Skin of body (tissue), 2 donors: ENCODE results near the gene RYK. TPM values are rescaled to one million over a fixed set of nuclear protein-coding genes. Genes with fewer than 3 reads are reported as not detected.
A peak's percentile ranks its signal among the peaks of the same experiment; 100 is the strongest.
"Not testable (repeated sequence)": the region's sequence is repeated elsewhere in the genome, so short reads cannot be mapped to it uniquely, and the experiment has no call there.

Experiments used
- DNase-seq: peaks from one replicate; lab custom pipeline; 2025; lab: John Stamatoyannopoulos, UW
- total RNA-seq: library from RNA; depleted of rRNA; stranded (reverse); fragments of >200 nt; gene quantifications from one replicate; pipeline ENCODE4 v1.2.3, GENCODE V29; 2014

Gene RYK
- total RNA-seq, 1 donor from 2014 or later, result 105 TPM

GRCh38 chr3:134222835-134223234 is 27.8 kb downstream of the RYK start:
- DNase-seq, result no peak

- no peak for DNase-seq
These were observed 33.8 kb downstream of the RYK start for GRCh38 chr3:134216851-134217250.

GRCh38 chr3:134216191-134216764 is 34.4 kb downstream of the RYK start:
- no peak for DNase-seq

GRCh38 chr3:134214239-134214638 is 36.4 kb downstream of the RYK start:
- no peak for DNase-seq

- peak; percentile 66 for DNase-seq
These were observed 37.5 kb downstream of the RYK start for GRCh38 chr3:134212967-134213665.

GRCh38 chr3:134211797-134212196 is 38.9 kb downstream of the RYK start:
- peak; percentile 9 for DNase-seq

- DNase-seq, result no peak
These were observed 45.2 kb downstream of the RYK start for GRCh38 chr3:134205451-134205850.

GRCh38 chr3:134201201-134202130 is 49.2 kb downstream of the RYK start:
- DNase-seq, result no peak

GRCh38 chr3:134199880-134200279 is 50.8 kb downstream of the RYK start:
- not testable (repeated sequence) for DNase-seq

- DNase-seq, result no peak
These were observed 51.4 kb downstream of the RYK start for GRCh38 chr3:134199240-134199639.

- no peak for DNase-seq
These were observed 52.2 kb downstream of the RYK start for GRCh38 chr3:134198414-134198813.

GRCh38 chr3:134197681-134198261 is 52.9 kb downstream of the RYK start:
- DNase-seq, result peak; percentile 30

GRCh38 chr3:134194247-134194646 is 56.4 kb downstream of the RYK start:
- DNase-seq, result no peak

GRCh38 chr3:134190250-134190649 is 60.4 kb downstream of the RYK start:
- no peak for DNase-seq

GRCh38 chr3:134189849-134190248 is 60.8 kb downstream of the RYK start:
- no peak for DNase-seq

- no peak for DNase-seq
These were observed 64.3 kb downstream of the RYK start for GRCh38 chr3:134186391-134186790.

GRCh38 chr3:134180761-134181160 is 69.9 kb downstream of the RYK start:
- DNase-seq, result no peak

- no peak for DNase-seq
These were observed 71.2 kb downstream of the RYK start for GRCh38 chr3:134179508-134179907.

GRCh38 chr3:134163096-134163495 is 87.6 kb downstream of the RYK start:
- no peak for DNase-seq

- no peak for DNase-seq
These were observed 88.6 kb downstream of the RYK start for GRCh38 chr3:134161898-134162615.

GRCh38 chr3:134155446-134155845 is 95.2 kb downstream of the RYK start:
- no peak for DNase-seq
